Measurements from ENCODE around the gene TMEM200A. TPM values are rescaled to one million over a fixed set of nuclear protein-coding genes. Genes with fewer than 3 reads are reported as not detected.

TMEM200A gene
- polyA plus RNA-seq, 1 of the 3 experiments (the other 2 are of a cell fraction) = 32.6 TPM

DNA sequence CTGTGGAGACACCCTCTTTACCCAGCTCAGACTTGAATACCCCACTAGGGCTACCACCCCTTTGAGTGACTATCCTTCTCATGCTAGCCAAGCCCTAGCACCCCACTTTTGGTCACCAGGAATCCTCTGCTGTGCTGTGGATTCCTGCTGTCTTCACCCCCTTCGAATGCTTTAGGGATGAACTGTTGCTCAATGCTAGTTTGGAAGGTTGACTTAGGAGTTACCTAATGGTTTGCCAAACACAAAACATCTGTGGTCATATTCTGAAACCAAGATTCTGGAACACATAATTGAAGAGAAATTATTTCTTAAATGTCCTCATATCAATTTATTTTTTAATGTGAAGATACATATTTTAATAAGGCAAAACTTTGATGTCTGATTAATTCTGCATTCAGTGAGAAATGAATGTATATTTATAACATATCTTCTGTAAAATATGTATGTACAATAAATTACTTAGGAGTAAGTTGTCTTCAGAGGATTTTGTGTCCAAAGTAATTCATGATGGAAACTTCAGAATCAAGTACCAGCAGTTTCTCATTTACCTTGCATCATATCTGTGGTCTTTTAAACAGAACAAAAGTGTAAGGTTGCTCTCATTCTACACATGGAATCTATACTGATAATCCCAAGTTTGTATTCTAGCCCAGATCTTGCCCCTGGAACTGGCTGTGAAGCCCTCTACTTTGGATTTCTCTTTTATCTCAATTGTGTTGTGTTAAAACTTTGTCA lies 46.9 kb downstream of the TMEM200A start (continued):
- TF ChIP-seq, protein P1, sequence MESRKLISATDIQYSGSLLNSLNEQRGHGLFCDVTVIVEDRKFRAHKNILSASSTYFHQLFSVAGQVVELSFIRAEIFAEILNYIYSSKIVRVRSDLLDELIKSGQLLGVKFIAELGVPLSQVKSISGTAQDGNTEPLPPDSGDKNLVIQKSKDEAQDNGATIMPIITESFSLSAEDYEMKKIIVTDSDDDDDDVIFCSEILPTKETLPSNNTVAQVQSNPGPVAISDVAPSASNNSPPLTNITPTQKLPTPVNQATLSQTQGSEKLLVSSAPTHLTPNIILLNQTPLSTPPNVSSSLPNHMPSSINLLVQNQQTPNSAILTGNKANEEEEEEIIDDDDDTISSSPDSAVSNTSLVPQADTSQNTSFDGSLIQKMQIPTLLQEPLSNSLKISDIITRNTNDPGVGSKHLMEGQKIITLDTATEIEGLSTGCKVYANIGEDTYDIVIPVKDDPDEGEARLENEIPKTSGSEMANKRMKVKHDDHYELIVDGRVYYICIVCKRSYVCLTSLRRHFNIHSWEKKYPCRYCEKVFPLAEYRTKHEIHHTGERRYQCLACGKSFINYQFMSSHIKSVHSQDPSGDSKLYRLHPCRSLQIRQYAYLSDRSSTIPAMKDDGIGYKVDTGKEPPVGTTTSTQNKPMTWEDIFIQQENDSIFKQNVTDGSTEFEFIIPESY (IDR thresholded peaks at IDR 0.05; ENCODE audit: borderline replicate concordance, low read depth) = no peak
- TF ChIP-seq GABPA (IDR thresholded peaks at IDR 0.05; ENCODE audit: low read depth) = no peak
- no peak for TF ChIP-seq EP300 (IDR thresholded peaks at IDR 0.05; ENCODE audit: borderline replicate concordance in 1 of 2, low read depth in 1 of 2, low read length in 1 of 2)
- no peak for TF ChIP-seq YY1 (IDR thresholded peaks at IDR 0.05; ENCODE audit: low read depth)
- no peak for TF ChIP-seq SIN3A (IDR thresholded peaks at IDR 0.05; ENCODE audit: borderline replicate concordance, low read depth, low read length)
- TF ChIP-seq JUND (IDR thresholded peaks at IDR 0.05) = no peak
- TF ChIP-seq REST (IDR thresholded peaks at IDR 0.05; ENCODE audit: low read depth, low read length) = no peak
- TF ChIP-seq USF1 (IDR thresholded peaks at IDR 0.05; ENCODE audit: borderline replicate concordance, low read depth) = no peak

DNA sequence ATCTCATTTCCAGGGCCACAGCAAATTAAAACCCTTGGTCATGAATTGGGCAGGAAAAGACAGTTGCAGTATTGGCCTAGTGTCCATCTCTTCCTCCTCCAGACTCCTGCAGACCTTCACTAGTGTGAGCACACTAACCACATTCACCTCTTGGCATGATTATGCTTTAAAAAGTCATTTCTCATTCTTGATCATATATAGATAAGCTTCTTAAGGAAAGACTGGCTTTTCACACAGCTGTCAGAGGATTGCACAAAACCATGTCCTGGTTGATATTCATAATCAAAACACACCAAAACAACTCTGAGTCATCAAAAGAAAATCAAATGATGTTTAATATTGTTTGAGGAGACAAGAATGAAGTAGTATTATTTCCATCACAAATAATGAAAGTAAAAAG lies 52.1 kb downstream of the TMEM200A start:
- no peak for DNase-seq
- Histone ChIP-seq H3K9me2 (no peaks in the 10 kb centered on the region), H3K27ac (ENCODE audit: low read depth in 2 of 2, low read length in 1 of 2) (peak overlapping the region in 1 of 2 experiments; percentile 92; a peak in 3 of 4 replicates), H3K9ac (no peak overlapping the region), H3K4me1 (ENCODE audit: control insufficient read depth in 1 of 2, insufficient read depth in 2 of 2, low read depth in 1 of 2, low read length in 1 of 2) (peaks cover 0 to 11% of the 10 kb centered on the region in 2 experiments; a peak in 2 of 4 replicates), H3K9me3 (no peaks in the 10 kb centered on the region), H3K4me2 (0 out of 2 replicates have a peak overlapping the region, but pooled peaks have one; percentile 47), H3K36me3 (replicated peaks in 1 of 2; ENCODE audit: control insufficient read depth in 1 of 2, insufficient read depth in 2 of 2, low read length in 1 of 2) (peaks cover 0 to 39% of the 10 kb centered on the region in 2 experiments), H3F3A (replicated peaks; ENCODE audit: insufficient read depth) (peaks cover 39% of the 10 kb centered on the region), H3K27me3 (ENCODE audit: insufficient read depth) (no peaks in the 10 kb centered on the region), H2AFZ (ENCODE audit: low read depth) (no peak overlapping the region), H4K20me1 (ENCODE audit: insufficient read depth) (no peaks in the 10 kb centered on the region), H3K79me2 (ENCODE audit: insufficient read depth) (peaks cover 82% of the 10 kb centered on the region), H3K4me3 (ENCODE audit: low read depth in 2 of 2, low read length in 1 of 2) (no peak overlapping the region)
- ChIA-PET CTCF (no interaction called here), POLR2A (no interaction called here)
- TF ChIP-seq PBX3 (IDR thresholded peaks at IDR 0.05) = peak; percentile 94
- TF ChIP-seq GABPA (IDR thresholded peaks at IDR 0.05; ENCODE audit: low read depth) = no peak
- peak; percentile 75 for TF ChIP-seq POLR2AphosphoS5 (IDR thresholded peaks at IDR 0.05; ENCODE audit: low read depth, low read length)
- peak; percentile 61 to 91 for TF ChIP-seq EP300 (IDR thresholded peaks at IDR 0.05; ENCODE audit: borderline replicate concordance in 1 of 2, low read depth in 1 of 2, low read length in 1 of 2)
- TF ChIP-seq FOSL2 (IDR thresholded peaks at IDR 0.05; ENCODE audit: borderline replicate concordance, low read depth) = peak; percentile 77; the same call in 1 of the 2 replicates
- no peak for TF ChIP-seq EZH2phosphoT487 (IDR thresholded peaks at IDR 0.05; ENCODE audit: borderline replicate concordance, low read depth)
- no peak for TF ChIP-seq GATA2 (CRISPR knock-in tag; IDR thresholded peaks at IDR 0.05)
- TF ChIP-seq MXI1 (IDR thresholded peaks at IDR 0.05; ENCODE audit: low read depth, low read length) = no peak
- TF ChIP-seq, protein P2, sequence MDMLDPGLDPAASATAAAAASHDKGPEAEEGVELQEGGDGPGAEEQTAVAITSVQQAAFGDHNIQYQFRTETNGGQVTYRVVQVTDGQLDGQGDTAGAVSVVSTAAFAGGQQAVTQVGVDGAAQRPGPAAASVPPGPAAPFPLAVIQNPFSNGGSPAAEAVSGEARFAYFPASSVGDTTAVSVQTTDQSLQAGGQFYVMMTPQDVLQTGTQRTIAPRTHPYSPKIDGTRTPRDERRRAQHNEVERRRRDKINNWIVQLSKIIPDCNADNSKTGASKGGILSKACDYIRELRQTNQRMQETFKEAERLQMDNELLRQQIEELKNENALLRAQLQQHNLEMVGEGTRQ (IDR thresholded peaks at IDR 0.05; ENCODE audit: borderline replicate concordance, low read depth, low read length) = no peak
- TF ChIP-seq YY1 (IDR thresholded peaks at IDR 0.05; ENCODE audit: low read depth) = no peak
- TF ChIP-seq MAX (IDR thresholded peaks at IDR 0.05; ENCODE audit: low read depth) = no peak
- TF ChIP-seq REST (IDR thresholded peaks at IDR 0.05; ENCODE audit: low read depth, low read length) = no peak
